ENCODE measurements around the gene ZNF501.

The ZNF501 gene

DNA sequence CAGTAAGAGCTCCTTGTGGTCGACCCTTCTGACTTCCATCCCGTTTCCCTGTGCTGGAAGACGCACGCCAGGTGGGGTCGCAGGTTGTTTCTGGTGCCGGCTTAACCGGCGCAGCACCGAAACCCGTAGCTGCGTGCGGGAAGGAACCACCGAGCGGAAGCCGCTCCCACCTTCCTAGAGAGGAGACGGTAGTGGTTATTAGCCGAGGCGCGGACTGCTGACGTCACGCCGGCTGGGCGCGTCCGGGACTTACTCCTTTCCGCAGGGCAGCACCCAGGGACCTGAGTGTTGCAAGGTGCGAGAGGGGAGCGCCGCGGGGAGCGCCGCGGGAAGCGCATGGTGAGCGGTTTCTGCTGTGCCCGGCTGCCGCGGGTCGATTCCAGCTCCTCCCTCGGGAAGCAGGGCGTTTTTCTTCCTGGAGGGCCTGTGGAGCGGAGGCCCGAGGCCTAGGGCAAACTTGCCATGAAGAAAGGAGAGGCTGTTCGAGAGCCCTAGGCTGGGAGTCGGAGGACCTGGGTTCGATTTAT is at the start of gene ZNF501:
Gene ZNF501 (plus strand): TSS at position 252 of the 527 bp plus-strand sequence. CDS start 4,787 bp downstream, outside the sequence.
- in situ Hi-C loops (cut with HindIII; ENCODE audit: low sequenced_read_pairs) = no loop called here

DNA sequence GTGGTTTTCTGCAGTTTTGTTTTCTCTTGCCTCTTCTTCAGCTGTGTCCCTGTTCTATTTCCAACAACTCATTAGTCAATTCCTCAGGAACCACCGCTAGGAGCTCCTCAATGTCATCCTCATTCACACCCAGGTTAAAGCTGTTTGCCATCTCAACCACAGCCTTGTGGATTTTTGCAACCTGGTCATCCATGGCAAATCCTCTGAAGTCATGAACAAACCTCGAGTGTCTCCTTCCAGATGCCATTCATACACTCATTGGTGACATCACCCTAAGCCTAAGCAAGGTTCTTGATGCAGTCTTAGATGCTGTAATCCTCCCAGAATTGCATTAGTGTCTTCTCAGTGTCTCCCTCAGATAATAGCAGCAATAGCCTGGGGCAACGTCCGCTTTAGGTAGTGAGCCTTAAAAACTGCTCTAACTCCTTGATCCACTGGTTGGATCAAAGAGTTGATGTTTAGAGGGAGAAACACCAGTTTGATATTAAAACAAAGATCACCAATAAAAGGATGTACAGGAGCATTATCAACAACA is 48.4 kb upstream of the ZNF501 start:
- in situ Hi-C loops (cut with HindIII; ENCODE audit: low sequenced_read_pairs) = no loop called here

DNA sequence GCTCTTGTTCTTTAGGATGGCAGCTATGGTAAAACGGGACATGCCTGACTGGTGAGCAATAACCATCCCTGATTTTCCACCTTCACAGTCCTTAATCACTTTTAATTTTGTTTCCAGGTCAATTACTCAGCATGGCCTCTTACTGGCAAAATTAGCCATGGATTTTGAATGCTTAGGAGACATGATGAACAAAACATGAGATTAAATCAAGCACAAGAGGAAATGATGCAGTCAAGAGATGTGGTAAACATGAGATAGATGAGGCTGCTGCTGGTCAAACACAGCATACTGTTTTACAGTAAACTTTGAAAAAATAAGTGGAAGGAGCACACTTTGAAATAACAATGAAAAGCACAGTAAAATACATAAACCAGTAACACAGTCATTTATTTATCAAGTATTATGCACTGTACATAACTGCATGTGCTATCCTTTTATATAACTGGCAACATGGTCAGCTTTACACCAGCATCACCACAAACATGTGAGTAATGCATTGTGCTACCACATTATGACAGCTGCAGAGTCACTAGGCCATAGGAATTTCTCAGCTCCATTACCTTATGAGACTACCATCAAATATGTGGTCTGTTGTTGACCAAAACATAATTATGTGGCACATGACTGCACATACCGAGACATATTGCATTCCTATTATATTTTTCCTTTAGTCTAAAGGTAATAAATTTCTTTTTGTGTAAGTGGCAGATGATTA is 47.1 kb upstream of the ZNF501 start:
- in situ Hi-C loops (cut with HindIII; ENCODE audit: low sequenced_read_pairs) = no loop called here

DNA sequence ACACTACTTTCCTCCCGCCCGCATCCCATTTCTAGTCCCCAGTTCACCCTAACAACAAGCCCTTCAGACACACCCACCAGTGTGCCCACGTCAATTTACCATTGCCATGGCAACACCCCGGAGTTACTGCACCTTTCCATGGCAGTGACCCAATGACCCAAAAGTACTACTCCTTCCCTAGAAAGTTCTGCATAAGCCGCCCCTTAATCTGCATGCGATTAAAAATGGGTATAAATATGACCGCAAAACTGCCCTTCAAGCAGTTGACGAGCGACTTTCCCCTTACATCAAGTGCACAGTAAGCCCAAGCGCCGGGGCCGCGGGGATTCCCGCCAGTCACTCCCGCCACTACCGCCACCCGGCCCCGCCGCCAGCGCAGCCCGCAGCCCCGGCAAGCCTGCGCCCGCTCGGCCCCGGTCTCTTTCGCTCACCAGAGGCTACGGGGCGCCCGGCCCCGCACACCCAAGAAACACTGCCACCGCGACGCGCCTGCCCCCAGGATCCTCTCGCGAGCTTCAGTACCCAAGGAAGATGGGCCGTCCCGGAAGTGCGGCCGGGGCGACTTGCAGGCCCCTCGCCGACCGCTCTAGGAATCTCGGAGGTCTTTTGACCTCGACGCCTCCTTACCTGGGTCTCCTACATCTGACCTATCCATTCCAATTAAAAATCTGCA is 44.2 kb upstream of the ZNF501 start:
- in situ Hi-C loops (cut with HindIII; ENCODE audit: low sequenced_read_pairs) = no loop called here

DNA sequence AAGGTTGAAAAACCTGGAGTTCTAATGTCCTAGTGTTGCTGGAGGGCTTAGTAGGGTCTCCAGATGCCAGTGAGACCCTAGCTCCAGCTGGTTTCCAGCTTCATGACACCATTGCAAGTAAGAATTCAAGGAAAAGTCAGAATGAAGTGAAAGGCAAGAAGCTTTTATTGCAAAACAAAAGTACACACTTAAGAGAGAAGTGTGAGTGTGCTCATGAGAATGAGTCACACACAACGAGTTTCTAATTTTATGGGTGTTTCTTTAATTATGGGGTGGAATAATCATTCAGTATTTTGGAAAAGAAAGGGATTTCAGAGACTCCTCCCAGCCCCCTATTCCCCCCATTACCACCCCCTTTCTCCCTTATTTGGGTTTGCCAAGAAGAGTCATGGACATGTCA is 41.5 kb upstream of the ZNF501 start:
- in situ Hi-C loops (cut with HindIII; ENCODE audit: low sequenced_read_pairs) = no loop called here

DNA sequence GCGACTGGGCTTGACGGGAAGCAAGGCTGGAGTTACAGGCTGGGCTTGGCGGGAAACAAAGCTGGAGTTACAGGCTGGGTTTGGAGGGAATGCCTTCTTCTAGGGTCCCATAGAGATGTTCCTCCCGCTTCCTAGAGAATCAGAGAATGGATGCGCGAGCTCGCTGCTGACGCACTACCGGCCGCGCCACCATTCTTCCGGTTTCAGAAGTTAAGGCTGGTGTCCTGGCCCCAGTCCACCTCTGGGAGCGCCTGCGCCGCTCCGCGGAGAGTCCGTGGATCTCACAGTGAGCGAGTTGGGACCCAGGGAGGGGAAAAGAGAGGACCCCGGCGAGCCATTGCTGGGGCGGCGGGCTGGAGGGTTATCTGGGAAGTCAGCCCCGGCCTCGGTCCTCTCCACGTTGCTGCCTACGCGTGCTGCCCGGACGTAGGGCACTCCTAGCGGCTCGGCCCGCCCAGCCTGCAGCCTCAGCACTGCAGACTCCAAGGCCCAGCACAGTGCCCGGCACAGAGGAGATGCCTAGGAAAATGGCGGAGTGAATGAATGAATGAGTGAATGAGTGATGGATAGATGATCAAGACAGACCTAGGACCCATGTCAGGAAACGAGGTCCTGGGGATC is 16.9 kb upstream of the ZNF501 start, which contains the start of gene ZNF502:
Gene ZNF502 (plus strand): TSS at position 206 of the 621 bp plus-strand sequence. CDS start 7,602 bp downstream, outside the sequence.
- in situ Hi-C loops (cut with HindIII; ENCODE audit: low sequenced_read_pairs) = no loop called here

DNA sequence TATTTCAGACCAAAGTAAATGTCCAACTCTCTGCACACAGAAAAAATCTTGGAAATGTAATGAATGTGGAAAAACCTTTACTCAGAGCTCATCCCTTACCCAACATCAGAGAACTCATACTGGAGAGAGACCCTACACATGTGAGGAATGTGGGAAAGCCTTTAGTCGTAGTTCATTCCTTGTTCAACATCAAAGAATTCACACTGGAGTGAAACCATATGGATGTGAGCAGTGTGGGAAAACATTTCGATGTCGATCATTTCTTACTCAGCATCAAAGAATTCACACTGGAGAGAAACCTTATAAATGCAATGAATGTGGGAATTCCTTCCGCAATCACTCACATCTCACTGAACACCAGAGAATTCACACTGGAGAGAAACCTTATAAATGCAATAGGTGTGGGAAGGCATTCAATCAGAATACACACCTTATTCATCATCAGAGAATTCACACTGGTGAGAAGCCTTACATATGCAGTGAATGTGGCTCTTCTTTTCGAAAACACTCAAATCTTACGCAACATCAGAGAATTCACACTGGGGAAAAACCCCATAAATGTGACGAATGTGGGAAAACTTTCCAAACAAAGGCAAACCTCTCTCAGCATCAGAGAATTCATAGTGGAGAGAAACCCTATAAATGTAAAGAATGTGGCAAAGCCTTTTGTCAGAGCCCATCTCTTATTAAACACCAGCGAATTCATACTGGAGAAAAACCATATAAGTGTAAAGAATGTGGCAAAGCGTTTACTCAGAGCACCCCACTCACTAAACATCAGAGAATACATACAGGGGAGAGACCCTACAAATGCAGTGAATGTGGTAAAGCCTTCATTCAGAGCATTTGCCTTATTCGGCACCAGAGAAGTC is 8.0 kb upstream of the ZNF501 start:
- in situ Hi-C loops (cut with HindIII; ENCODE audit: low sequenced_read_pairs) = no loop called here

DNA sequence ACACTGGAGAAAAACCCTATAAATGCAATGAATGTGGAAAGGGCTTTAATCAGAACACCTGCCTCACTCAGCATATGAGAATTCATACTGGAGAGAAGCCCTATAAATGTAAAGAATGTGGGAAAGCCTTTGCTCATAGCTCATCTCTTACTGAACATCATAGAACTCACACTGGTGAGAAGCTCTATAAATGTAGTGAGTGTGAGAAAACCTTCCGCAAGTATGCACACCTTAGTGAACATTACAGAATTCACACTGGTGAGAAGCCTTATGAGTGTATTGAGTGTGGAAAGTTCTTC is 7.4 kb upstream of the ZNF501 start:
- in situ Hi-C loops (cut with HindIII; ENCODE audit: low sequenced_read_pairs) = no loop called here

DNA sequence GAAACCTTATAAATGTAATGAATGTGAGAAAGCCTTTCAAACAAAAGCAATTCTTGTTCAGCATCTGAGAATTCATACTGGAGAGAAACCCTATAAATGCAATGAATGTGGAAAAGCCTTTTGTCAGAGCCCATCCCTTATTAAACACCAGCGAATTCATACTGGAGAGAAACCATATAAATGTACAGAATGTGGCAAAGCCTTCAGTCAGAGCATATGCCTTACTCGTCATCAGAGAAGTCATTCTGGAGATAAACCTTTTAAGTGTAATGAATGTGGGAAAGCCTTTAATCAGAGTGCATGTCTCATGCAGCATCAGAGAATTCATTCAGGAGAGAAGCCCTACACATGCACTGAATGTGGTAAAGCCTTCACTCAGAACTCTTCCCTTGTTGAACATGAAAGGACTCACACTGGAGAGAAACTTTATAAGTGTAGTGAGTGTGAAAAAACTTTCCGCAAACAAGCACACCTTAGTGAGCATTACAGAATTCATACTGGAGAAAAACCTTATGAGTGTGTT is 5.3 kb downstream of the ZNF501 start:
- in situ Hi-C loops (cut with HindIII; ENCODE audit: low sequenced_read_pairs) = no loop called here

DNA sequence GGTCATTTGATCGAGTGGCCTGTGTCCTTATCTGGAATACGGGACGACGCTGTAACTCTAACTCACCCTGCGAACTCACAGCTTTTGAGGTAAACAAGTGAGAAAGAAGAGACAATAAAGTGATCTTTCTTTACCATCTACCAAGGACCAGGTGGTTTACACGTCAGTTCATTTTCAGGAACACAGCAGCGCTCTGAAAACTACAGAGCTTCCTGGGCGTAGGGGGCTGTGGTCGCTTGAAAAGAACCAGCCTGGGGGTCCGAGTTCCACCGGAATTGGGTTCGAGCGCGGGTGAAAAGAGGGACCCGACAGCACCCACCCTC is 31.6 kb downstream of the ZNF501 start:
- in situ Hi-C loops (cut with HindIII; ENCODE audit: low sequenced_read_pairs) = no loop called here

DNA sequence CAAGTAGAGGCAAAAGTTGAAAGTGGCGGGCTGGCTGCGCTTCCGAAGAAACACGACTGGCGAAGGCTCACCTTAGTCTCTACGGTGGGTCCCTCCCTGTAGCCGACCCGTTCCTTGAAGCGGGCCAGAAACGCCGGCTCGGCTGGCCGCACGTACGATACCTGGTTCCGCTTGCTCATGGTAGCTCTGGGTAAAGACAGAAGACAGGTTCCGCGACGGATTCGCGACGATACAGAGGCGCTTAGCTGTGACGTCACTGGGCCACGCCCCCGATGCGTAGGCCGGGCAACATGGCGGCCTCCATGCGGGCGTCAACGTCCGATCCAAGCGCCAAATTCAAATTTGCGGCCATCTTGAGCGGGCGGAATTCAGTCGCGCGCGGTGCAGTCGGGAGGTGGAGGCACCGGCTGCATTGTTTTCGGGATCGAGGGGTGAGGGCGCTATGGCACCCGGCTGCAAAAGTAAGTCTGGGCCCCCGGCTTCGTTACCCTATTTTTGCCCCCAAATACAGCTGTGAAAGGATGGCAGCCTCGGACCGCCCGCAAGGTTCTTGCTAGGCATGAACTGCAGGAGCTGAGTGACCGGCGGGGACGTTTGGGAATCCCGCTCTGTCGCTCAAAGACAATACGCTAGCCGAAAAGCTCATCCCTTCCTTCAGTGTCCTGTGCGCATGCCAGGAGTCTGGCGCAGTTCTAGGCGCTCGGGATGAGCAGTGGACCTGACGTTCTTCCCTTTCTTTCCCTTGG is 32.2 kb downstream of the ZNF501 start, which contains the start of the genes KIAA1143 and KIF15:
Gene KIAA1143 (minus strand): TSS at position 196 of the 746 bp plus-strand sequence. CDS start 17 bp downstream, at position 179.
Gene KIF15 (plus strand): TSS at position 371 of the 746 bp plus-strand sequence. CDS start 72 bp downstream, at position 443.
- in situ Hi-C loops (cut with HindIII; ENCODE audit: low sequenced_read_pairs) = no loop called here

DNA sequence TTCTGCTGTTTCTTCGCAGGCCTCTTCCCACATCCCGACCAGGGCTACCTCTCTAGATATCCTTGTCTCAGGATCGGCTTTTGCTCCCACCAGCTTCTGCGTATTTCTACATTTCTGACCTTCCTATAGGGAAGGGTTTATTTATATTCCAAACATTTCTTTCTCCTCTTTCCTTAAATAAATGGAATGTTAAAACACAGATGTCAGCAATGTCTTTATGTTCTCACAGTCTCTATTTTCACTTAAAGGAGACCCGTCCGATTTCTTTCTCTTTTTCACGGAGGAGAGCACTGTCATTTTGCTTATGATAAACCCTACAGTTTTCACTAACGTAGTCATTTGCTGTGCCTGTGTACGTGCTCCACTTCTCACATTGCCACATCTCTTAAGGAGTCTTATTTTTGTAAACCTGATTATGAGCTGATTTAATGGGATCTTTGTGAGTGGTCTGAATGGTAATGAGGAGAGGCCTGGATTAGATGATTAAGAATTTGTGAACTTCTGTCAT is 32.8 kb downstream of the ZNF501 start:
- in situ Hi-C loops (cut with HindIII; ENCODE audit: low sequenced_read_pairs) = no loop called here

DNA sequence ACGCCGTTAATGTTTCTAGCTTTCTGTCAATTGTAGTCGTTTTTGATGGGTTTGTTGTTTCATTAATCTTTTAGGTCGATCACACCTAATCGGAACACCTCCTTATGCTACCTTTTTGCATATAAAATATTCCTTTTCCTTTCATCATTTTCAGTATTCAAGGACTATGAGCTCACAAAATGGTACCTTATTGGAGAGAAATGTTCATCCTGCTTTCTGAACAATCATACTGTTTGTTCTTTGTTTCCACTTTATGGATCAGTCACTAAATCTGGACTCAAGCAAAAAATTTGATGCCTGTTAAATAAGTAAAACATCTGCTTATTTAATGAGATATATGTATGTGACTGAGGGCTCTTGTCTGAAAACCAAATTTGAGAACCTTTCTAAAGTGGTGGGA is 33.3 kb downstream of the ZNF501 start:
- in situ Hi-C loops (cut with HindIII; ENCODE audit: low sequenced_read_pairs) = no loop called here

DNA sequence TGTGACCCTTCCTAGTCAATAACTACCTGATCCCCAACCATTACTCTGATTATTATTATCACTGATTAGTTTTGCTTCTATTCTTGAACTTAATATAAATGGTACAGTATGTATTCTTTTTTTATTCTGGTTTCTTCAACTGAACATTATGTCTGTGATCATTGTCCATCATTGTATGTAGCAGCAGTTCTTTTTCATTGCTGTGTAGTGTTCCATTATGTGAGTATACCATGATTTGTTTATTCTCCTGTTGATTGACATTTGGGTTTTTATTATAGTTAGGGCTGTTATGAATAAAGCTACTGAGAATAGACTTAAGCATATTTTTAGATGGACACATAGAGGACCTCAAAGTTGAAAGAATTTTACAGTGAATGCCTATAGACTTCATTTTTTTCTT is 34.8 kb downstream of the ZNF501 start:
- in situ Hi-C loops (cut with HindIII; ENCODE audit: low sequenced_read_pairs) = no loop called here

DNA sequence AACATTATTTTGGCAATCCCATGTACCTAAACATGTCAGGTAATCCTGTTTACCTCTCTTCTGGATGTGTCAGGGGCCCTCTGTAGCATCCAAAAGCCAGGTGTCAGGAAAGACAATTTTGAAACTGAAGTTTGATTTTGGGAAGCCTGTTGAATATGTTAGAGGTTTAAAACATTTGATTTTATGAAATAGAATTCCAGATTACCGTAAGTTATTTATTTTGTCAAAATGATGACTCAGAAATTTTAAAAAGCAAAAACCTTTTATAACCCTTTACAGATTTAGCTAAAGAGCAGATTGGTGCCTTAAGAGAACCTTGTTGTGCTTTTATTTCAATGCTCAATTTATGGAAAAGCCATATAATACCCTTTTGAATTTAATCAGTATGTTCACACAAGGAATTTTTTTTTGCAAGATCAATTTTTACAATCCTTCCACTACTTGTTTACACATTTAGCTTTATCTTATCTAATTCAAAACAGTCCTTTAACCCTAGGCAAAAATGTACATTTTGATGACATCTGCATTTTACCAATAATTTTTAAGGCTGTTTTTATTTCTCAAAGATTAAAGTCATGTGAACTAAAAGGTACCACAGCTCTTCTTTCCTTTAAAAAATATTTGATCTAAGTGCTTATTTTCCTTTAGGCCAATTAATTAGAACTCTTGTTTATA is 42.1 kb downstream of the ZNF501 start:
- in situ Hi-C loops (cut with HindIII; ENCODE audit: low sequenced_read_pairs) = no loop called here

DNA sequence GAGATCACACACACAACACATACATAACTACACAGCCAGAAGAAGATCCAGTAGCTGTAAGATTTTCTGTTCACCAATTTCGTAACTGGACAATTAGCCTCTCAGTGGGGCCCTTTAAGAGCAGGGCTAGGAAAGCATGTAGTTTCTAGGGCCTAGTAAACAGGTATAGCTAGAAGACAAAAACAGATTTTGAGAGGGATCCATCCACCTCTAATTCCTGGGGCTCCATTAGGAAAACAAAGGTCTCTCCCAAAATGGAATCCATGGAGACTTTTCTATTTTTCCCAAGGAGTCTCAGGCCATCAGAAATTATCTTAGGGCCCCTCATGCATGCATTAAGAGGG is 42.6 kb downstream of the ZNF501 start:
- in situ Hi-C loops (cut with HindIII; ENCODE audit: low sequenced_read_pairs) = no loop called here

DNA sequence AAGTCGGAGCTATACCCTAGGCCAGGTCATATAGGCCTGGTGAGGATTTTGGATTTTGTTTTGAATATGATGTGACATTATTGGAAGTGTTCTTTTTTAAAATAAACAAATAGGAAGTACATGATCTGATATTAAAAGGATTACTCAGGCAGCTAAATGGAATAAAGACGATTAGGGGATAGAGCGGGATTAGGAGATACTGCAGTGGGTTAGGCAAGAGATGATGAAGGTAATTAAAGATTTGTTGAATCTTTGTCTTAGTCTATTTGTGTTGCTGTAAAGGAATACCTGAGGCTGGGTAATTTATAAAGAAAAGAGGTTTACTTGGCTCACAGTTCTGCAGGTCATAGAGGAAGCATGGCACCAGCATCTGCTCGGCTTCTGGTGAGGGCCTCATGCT is 53.5 kb downstream of the ZNF501 start:
- in situ Hi-C loops (cut with HindIII; ENCODE audit: low sequenced_read_pairs) = no loop called here

All from DLD1 (cell line).